Measurements from ENCODE around the gene TRIM67.
"Not testable (repeated sequence)": the region's sequence is repeated elsewhere in the genome, so short reads cannot be mapped to it uniquely, and the experiment has no call there.

The TRIM67 gene

GRCh38 chr1:231161667-231162296 lies at the start of gene TRIM67:
Gene TRIM67, plus strand, starts transcription at chr1:231162058. Its CDS starts 912 bp downstream, at chr1:231162970.
- no peak for DNase-seq

GRCh38 chr1:231116738-231117137 lies 45.1 kb upstream of the TRIM67 start:
- no peak for DNase-seq

GRCh38 chr1:231118704-231119453 lies 43.0 kb upstream of the TRIM67 start:
- DNase-seq = no peak

- DNase-seq = no peak
Observed at GRCh38 chr1:231121533-231121932, 40.3 kb upstream of the TRIM67 start.

GRCh38 chr1:231122143-231122542 lies 39.7 kb upstream of the TRIM67 start:
- no peak for DNase-seq

GRCh38 chr1:231124746-231125145 lies 37.1 kb upstream of the TRIM67 start:
- DNase-seq = no peak

- DNase-seq = no peak
Observed at GRCh38 chr1:231125972-231126580, 35.8 kb upstream of the TRIM67 start.

GRCh38 chr1:231127106-231127505 lies 34.8 kb upstream of the TRIM67 start:
- not testable (repeated sequence) for DNase-seq

GRCh38 chr1:231128471-231128870 lies 33.4 kb upstream of the TRIM67 start:
- not testable (repeated sequence) for DNase-seq

GRCh38 chr1:231130544-231130943 lies 31.3 kb upstream of the TRIM67 start:
- DNase-seq = no peak

GRCh38 chr1:231132591-231132990 lies 29.3 kb upstream of the TRIM67 start:
- not testable (repeated sequence) for DNase-seq

GRCh38 chr1:231134624-231135023 lies 27.2 kb upstream of the TRIM67 start:
- DNase-seq = no peak

- no peak for DNase-seq
Observed at GRCh38 chr1:231138236-231138635, 23.6 kb upstream of the TRIM67 start.

GRCh38 chr1:231139125-231139649 lies 22.7 kb upstream of the TRIM67 start:
- no peak for DNase-seq

GRCh38 chr1:231139659-231140654 lies 21.9 kb upstream of the TRIM67 start:
- no peak for DNase-seq

GRCh38 chr1:231144416-231145193 lies 17.3 kb upstream of the TRIM67 start:
- DNase-seq = no peak

GRCh38 chr1:231147896-231148295 lies 14.0 kb upstream of the TRIM67 start:
- DNase-seq = no peak

GRCh38 chr1:231151811-231152210 lies 10.0 kb upstream of the TRIM67 start:
- DNase-seq = no peak

- no peak for DNase-seq
Observed at GRCh38 chr1:231153726-231154125, 8.1 kb upstream of the TRIM67 start.

GRCh38 chr1:231155808-231156207 lies 6.0 kb upstream of the TRIM67 start:
- no peak for DNase-seq

GRCh38 chr1:231157311-231157710 lies 4.5 kb upstream of the TRIM67 start:
- DNase-seq = no peak

- not testable (repeated sequence) for DNase-seq
Observed at GRCh38 chr1:231158141-231158540, 3.7 kb upstream of the TRIM67 start.

Measured in AML-193 (cell line).